ENCODE data around the gene EPB41L2. TPM values are rescaled to one million over a fixed set of nuclear protein-coding genes. Genes with fewer than 3 reads are reported as not detected.

EPB41L2 gene
- total RNA-seq, 2 donors from 2014 or later, result 160 to 189 TPM

DNA sequence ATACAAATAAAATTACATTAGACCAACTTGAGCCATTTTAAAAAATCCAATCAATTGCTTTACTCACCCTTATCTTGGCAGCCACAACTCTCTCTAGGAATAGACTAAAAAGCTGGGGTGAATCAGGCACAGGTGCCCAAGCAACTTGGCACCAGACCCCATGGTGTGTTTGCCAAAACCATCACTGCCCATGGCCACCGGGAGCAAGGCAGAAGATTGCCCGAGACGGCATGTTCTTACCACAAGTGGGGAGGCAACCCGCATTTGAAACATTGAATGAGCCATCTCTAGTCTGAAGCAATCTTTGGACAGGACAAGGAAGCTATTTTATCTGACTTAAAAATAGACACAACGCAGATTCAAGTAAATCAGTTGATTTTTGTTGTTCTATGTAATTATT, 166.8 kb downstream of the EPB41L2 start:
- no peak for TF ChIP-seq CTCF (conservative IDR thresholded peaks at IDR 0.05)
- no peak for DNase-seq
- no peaks in the 10 kb centered on the region for H3K27me3 ChIP-seq (ENCODE audit: control insufficient read depth, insufficient read depth, low read length, poor library complexity, severe bottlenecking)
- H3K4me3 ChIP-seq (ENCODE audit: low read length), result no peak overlapping the region
- Mint-ChIP-seq H3K36me3 (ENCODE audit: low read depth) (peaks cover 30% of the 10 kb centered on the region), H3K4me1 (peaks cover 10% of the 10 kb centered on the region), H3K27ac (no peak overlapping the region), H3K4me3 (no peak overlapping the region), H3K9me3 (no peaks in the 10 kb centered on the region), H3K27me3 (ENCODE audit: insufficient read depth) (no peaks in the 10 kb centered on the region)
- WGBS, 2 experiments (ENCODE audit: insufficient coverage in 1 of 2, insufficient read length in 1 of 2), result 96 to 98% methylated on average over 5 of the region's 5 CpGs
- no peaks in the 10 kb centered on the region for H3K9me3 ChIP-seq (ENCODE audit: control insufficient read depth, low read length)
- no peaks in the 10 kb centered on the region for H3K4me1 ChIP-seq (ENCODE audit: control insufficient read depth, insufficient read depth, low read length)
- H3K27ac ChIP-seq (ENCODE audit: low read depth, low read length), result no peak overlapping the region
- H3K36me3 ChIP-seq (ENCODE audit: control insufficient read depth, insufficient read depth, low read length), result peaks cover 63% of the 10 kb centered on the region
- H3K9ac ChIP-seq (ENCODE audit: extremely low read depth, low read length, poor library complexity, severe bottlenecking), result no peak overlapping the region

DNA sequence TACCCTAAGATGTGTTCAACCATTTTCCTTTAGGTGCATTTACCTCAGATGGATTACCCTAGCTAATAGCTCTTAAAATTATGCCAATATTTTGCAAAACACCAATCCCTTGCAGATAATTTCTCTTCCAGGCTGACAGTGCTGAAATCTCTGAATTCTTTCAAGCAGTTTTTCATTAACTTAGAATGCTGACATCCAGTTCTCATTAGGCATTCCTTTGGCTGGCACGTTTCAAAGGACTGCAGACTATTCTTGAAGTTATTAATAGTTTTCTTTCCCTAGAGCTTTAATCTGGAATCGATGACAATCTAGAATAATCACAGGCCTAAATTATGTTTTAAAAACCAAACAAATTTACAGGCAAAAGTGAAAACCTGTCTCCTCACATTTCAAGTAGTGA, 167.5 kb downstream of the EPB41L2 start:
- Histone ChIP-seq H3K36me3 (ENCODE audit: control insufficient read depth, insufficient read depth, low read length) (peaks cover 58% of the 10 kb centered on the region), H3K4me3 (ENCODE audit: low read length) (no peak overlapping the region), H3K9me3 (ENCODE audit: control insufficient read depth, low read length) (no peaks in the 10 kb centered on the region), H3K27ac (ENCODE audit: low read depth, low read length) (no peak overlapping the region), H3K4me1 (ENCODE audit: control insufficient read depth, insufficient read depth, low read length) (no peaks in the 10 kb centered on the region), H3K27me3 (ENCODE audit: control insufficient read depth, insufficient read depth, low read length, poor library complexity, severe bottlenecking) (no peaks in the 10 kb centered on the region), H3K9ac (ENCODE audit: extremely low read depth, low read length, poor library complexity, severe bottlenecking) (no peak overlapping the region)
- Mint-ChIP-seq H3K27ac (no peak overlapping the region), H3K4me3 (no peak overlapping the region), H3K4me1 (peaks cover 10% of the 10 kb centered on the region), H3K9me3 (no peaks in the 10 kb centered on the region), H3K36me3 (ENCODE audit: low read depth) (peaks cover 27% of the 10 kb centered on the region), H3K27me3 (ENCODE audit: insufficient read depth) (no peaks in the 10 kb centered on the region)
- WGBS, 2 experiments (ENCODE audit: insufficient coverage in 1 of 2, insufficient read length in 1 of 2), result 90 to 100% methylated on average over 1 to 2 of the region's 2 CpGs
- TF ChIP-seq CTCF (conservative IDR thresholded peaks at IDR 0.05), result no peak
- no peak for DNase-seq

DNA sequence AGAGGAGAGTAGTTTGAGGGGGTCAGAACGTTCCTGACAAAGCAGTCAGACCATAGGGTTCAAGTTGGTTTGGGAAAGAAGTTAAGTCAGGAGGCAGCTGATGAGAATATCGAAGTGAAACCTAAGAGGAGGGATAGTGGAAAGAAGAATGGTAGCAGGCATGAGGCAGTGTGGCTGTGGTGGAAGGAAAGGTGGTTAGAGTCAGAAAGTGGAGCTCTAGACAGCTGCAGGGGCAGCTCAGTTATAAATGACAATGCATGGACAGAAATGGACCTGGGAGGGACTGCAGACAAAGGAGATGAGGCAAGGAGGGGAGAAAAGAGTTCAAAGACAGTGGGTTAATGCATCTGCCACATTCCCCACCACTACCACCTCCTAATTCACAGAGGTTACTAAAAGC, 169.3 kb downstream of the EPB41L2 start:
- H3K4me1 ChIP-seq (ENCODE audit: control insufficient read depth, insufficient read depth, low read length), result no peaks in the 10 kb centered on the region
- peaks cover 55% of the 10 kb centered on the region for H3K36me3 ChIP-seq (ENCODE audit: control insufficient read depth, insufficient read depth, low read length)
- H3K9me3 ChIP-seq (ENCODE audit: control insufficient read depth, low read length), result no peaks in the 10 kb centered on the region
- no peak overlapping the region for H3K27ac ChIP-seq (ENCODE audit: low read depth, low read length)
- 80 to 90% methylated on average over 2 of the region's 2 CpGs for WGBS, 2 experiments (ENCODE audit: insufficient coverage in 1 of 2, insufficient read length in 1 of 2)
- Mint-ChIP-seq H3K4me3 (no peak overlapping the region), H3K36me3 (ENCODE audit: low read depth) (peaks cover 34% of the 10 kb centered on the region), H3K4me1 (peaks cover 10% of the 10 kb centered on the region), H3K27me3 (ENCODE audit: insufficient read depth) (no peaks in the 10 kb centered on the region), H3K27ac (no peak overlapping the region), H3K9me3 (no peaks in the 10 kb centered on the region)
- no peak for TF ChIP-seq CTCF (conservative IDR thresholded peaks at IDR 0.05)
- DNase-seq, result no peak
- H3K9ac ChIP-seq (ENCODE audit: extremely low read depth, low read length, poor library complexity, severe bottlenecking), result no peak overlapping the region
- H3K4me3 ChIP-seq (ENCODE audit: low read length), result no peak overlapping the region
- no peaks in the 10 kb centered on the region for H3K27me3 ChIP-seq (ENCODE audit: control insufficient read depth, insufficient read depth, low read length, poor library complexity, severe bottlenecking)

Data from endodermal cell (in vitro differentiated cells).